GM12878 (cell line): ENCODE results near the gene TESMIN. TPM values are rescaled to one million over a fixed set of nuclear protein-coding genes. Genes with fewer than 3 reads are reported as not detected.

ENCODE experiments used
- ATAC-seq: fragments of 200-7000 bp; cut with Tn5 transposase; 3 replicates; pipeline ENCODE4 v1.9.1; 2020; ENCODE audit warnings: mild to moderate bottlenecking, moderate library complexity
- BruUV-seq: library from RNA; stranded (reverse); fragments of 400-500 nt; replicated peaks from 2 replicates; lab custom pipeline; 2021; lab: Mats Ljungman, UMichigan
- CTCF ChIA-PET: fragments of 300-600 bp; sonication (Branson Sonifier 250); formaldehyde crosslinking; extraction: SDS; loops from one replicate; lab custom pipeline; 2021; ENCODE audit warnings: inconsistent platforms; lab: Yijun Ruan, JAX
- POLR2A ChIA-PET: fragments of 350-600 bp; formaldehyde crosslinking; extraction: SDS; loops from one replicate; lab custom pipeline; 2021; ENCODE audit warnings: inconsistent platforms; lab: Charles Lee
- RAD21 ChIA-PET: fragments of 300-600 bp; sonication (Branson Sonifier 250); formaldehyde crosslinking; loops from one replicate; lab custom pipeline; 2023; ENCODE audit warnings: antibody characterized with exemption; ENCODE audit not compliant: unreplicated experiment; lab: Charles Lee
- SMC1A ChIA-PET: fragments of 300-600 bp; sonication (Branson Sonifier 250); formaldehyde crosslinking; loops from one replicate; lab custom pipeline; 2023; ENCODE audit not compliant: unreplicated experiment, uncharacterized antibody; lab: Charles Lee
- DNase-seq: peaks from one replicate; pipeline ENCODE4 v3.0.0-alpha.2; 2011; ENCODE audit warnings: low read depth, low spot score
- FAIRE-seq: peaks from 3 replicates; lab custom pipeline; 2011; peaks lifted over from hg19 to GRCh38; lab: Jason Lieb, UNC
- H2AFZ ChIP-seq: 2 replicates; pipeline ENCODE4 v1.6.0; 2011; ENCODE audit warnings: low read depth, low read length, control low read depth; ENCODE audit not compliant: control insufficient read depth
- H3K27ac ChIP-seq: 2 replicates; pipeline ENCODE4 v1.5.1; 2011; ENCODE audit warnings: control low read depth; ENCODE audit not compliant: control insufficient read depth, insufficient read depth
- H3K27me3 ChIP-seq, 2 experiments: replicated peaks in 1 of 2; 2 replicates each; pipeline versions ENCODE4 v1.6.0 to v1.6.1; 2011; ENCODE audit warnings: low read length in 1 of 2; ENCODE audit not compliant: control insufficient read depth in 2 of 2, insufficient read depth in 2 of 2
- H3K36me3 ChIP-seq, 2 experiments: 2 replicates each; pipeline ENCODE4 v1.5.1; 2011; ENCODE audit warnings: low read length in 1 of 2; ENCODE audit not compliant: control insufficient read depth in 2 of 2, insufficient read depth in 2 of 2
- H3K4me1 ChIP-seq: 2 replicates; pipeline ENCODE4 v1.6.1; 2011; ENCODE audit warnings: mild to moderate bottlenecking, low read length, moderate library complexity, mixed read lengths; ENCODE audit not compliant: control insufficient read depth, insufficient read depth
- H3K4me2 ChIP-seq: 2 replicates; pipeline ENCODE4 v1.6.0; 2011; ENCODE audit warnings: control low read depth; ENCODE audit not compliant: control insufficient read depth, insufficient read depth
- H3K4me3 ChIP-seq: fragments of 200-600 bp; sonication (generic); 2 replicates; pipeline ENCODE4 v1.5.1; 2016
- H3K79me2 ChIP-seq: 2 replicates; pipeline ENCODE4 v1.6.0; 2011; ENCODE audit warnings: low read length; ENCODE audit not compliant: control insufficient read depth, insufficient read depth
- H3K9ac ChIP-seq: 2 replicates; pipeline ENCODE4 v1.8.0; 2011; ENCODE audit warnings: low read length, control low read depth, mixed read lengths; ENCODE audit not compliant: control insufficient read depth, insufficient read depth
- H3K9me3 ChIP-seq: replicated peaks from 3 replicates; pipeline ENCODE4 v1.5.1; 2011; ENCODE audit warnings: mild to moderate bottlenecking, low read length; ENCODE audit not compliant: control insufficient read depth, insufficient read depth
- H4K20me1 ChIP-seq: 2 replicates; pipeline ENCODE4 v1.6.0; 2011; ENCODE audit not compliant: control insufficient read depth, insufficient read depth
- BACH1 ChIP-seq: fragments of 450-650 bp; IDR thresholded peaks from 2 replicates; pipeline ENCODE4 v1.6.1; 2017; ENCODE audit warnings: mild to moderate bottlenecking, borderline replicate concordance
- FOS ChIP-seq: IDR thresholded peaks from 3 replicates; pipeline ENCODE4 v1.6.1; 2011; ENCODE audit warnings: borderline replicate concordance; ENCODE audit not compliant: insufficient read length; ENCODE audit errors: extremely low read depth
- FOXK2 ChIP-seq: fragments of 450-650 bp; IDR thresholded peaks from 2 replicates; pipeline ENCODE4 v1.6.1; 2017; ENCODE audit warnings: mild to moderate bottlenecking, moderate library complexity
- KAT2A ChIP-seq: conservative IDR thresholded peaks from 2 replicates; pipeline ENCODE4 v1.6.1; 2011; ENCODE audit warnings: low read depth, low read length; ENCODE audit not compliant: control insufficient read depth
- MEF2A ChIP-seq: IDR thresholded peaks from 2 replicates; pipeline ENCODE4 v1.6.1; 2011; ENCODE audit warnings: low read depth, mild to moderate bottlenecking, low read length, moderate library complexity; ENCODE audit not compliant: insufficient read depth
- MYC ChIP-seq: IDR thresholded peaks from 2 replicates; pipeline ENCODE4 v1.6.1; 2011; ENCODE audit warnings: mild to moderate bottlenecking, low read length, moderate library complexity, inconsistent platforms; ENCODE audit not compliant: insufficient read depth, insufficient replicate concordance, insufficient read length, severe bottlenecking
- NR2C1 ChIP-seq: fragments of 450-650 bp; IDR thresholded peaks from 2 replicates; pipeline ENCODE4 v1.6.1; 2017; ENCODE audit warnings: antibody characterized with exemption, mild to moderate bottlenecking, moderate library complexity
- POLR2A ChIP-seq: IDR thresholded peaks from 2 replicates; pipeline ENCODE4 v1.6.1; 2011; ENCODE audit warnings: low read depth, mild to moderate bottlenecking, low read length
- YBX1 ChIP-seq: fragments of 450-650 bp; IDR thresholded peaks from 2 replicates; pipeline ENCODE4 v1.6.1; 2016; ENCODE audit warnings: antibody characterized with exemption
- WGBS: methylation state at CpG from one replicate; pipeline ENCODE4 v1.1.6; 2016; ENCODE audit warnings: low lambda C conversion rate; ENCODE audit not compliant: insufficient replicate concordance, insufficient coverage; ENCODE audit errors: missing lambda C conversion rate; 5-methylcytosine and 5-hydroxymethylcytosine counted together
- in situ Hi-C: fragments of 300-500 bp; cut with MboI; formaldehyde crosslinking; loops from 9 replicates; pipeline ENCODE4 v1.14.3; 2018; ENCODE audit warnings: mixed read lengths
- intact Hi-C: fragments of 100-400 bp; cut with micrococcal nuclease; formaldehyde crosslinking; loops from one replicate; pipeline ENCODE4 v1.14.2; 2022; ENCODE audit not compliant: unreplicated experiment
- polyA plus RNA-seq, 11 experiments: library from polyadenylated mRNA; depleted of rRNA in 4 of 11; unstranded in 6 of 11; stranded (reverse) in 5 of 11; fragments of >200 nt; fragmentation: Nextera tagmentation in 4 of 11; fragmentation: Illumina TruSeq in 1 of 11; extraction: Ambion mirVana in 4 of 11; extraction: Trizol in 1 of 11; gene quantifications; 1 replicate in 1 of 11; 2 replicates in 10 of 11; pipeline versions ENCODE4 v1.2.1 to v1.2.3, GENCODE V29; 2011 to 2016; ENCODE audit warnings: inconsistent platforms in 2 of 11, missing spikeins in 2 of 11, low read depth in 1 of 11
- total RNA-seq, 4 experiments: library from RNA; depleted of rRNA in 3 of 4; stranded (reverse); fragments of >200 nt in 3 of 4; fragmentation: Illumina TruSeq in 1 of 4; extraction: Trizol in 1 of 4; gene quantifications; 2 replicates each; pipeline versions ENCODE4 v1.2.1 to v1.2.3, GENCODE V29; 2013 to 2021

The TESMIN gene
- total and polyA plus RNA-seq, 10 of the 15 experiments (the other 5 are each of a cell fraction or from before 2014, with no cell fraction given) = 0.31 to 3.4 (median 1.2) TPM; not detected in 1

GRCh38 chr11:68690671-68691401, 60.5 kb downstream of the TESMIN start (continued):
- TF ChIP-seq POLR2A = no peak
- no peak for TF ChIP-seq MYC
- no peak for TF ChIP-seq YBX1

GRCh38 chr11:68689737-68690625, 61.3 kb downstream of the TESMIN start:
- in situ Hi-C loops (no loop called here), intact Hi-C loops (no loop called here)
- no peak for ATAC-seq
- WGBS = 36% methylated on average over 14 of the region's 14 CpGs
- ChIA-PET SMC1A (no interaction called here), CTCF (no interaction called here), RAD21 (no interaction called here), POLR2A (no interaction called here)
- H3K27ac ChIP-seq = no peak overlapping the region
- H3K27me3 ChIP-seq = peaks cover 8 to 14% of the 10 kb centered on the region in 2 experiments
- H3K9ac ChIP-seq = no peak overlapping the region
- no peaks in the 10 kb centered on the region for H3K36me3 ChIP-seq
- FAIRE-seq = no peak
- no peaks in the 10 kb centered on the region for H3K9me3 ChIP-seq
- no peak for TF ChIP-seq NR2C1
- TF ChIP-seq KAT2A = no peak
- TF ChIP-seq FOS = no peak
- TF ChIP-seq BACH1 = no peak
- TF ChIP-seq FOXK2 = no peak
- TF ChIP-seq MEF2A = no peak
- no peak for DNase-seq
- no peaks in the 10 kb centered on the region for H3K4me1 ChIP-seq
- BruUV-seq = no TSS peak
- no peaks in the 10 kb centered on the region for H4K20me1 ChIP-seq
- H3K79me2 ChIP-seq = no peaks in the 10 kb centered on the region
- no peak overlapping the region for H2AFZ ChIP-seq
- H3K4me2 ChIP-seq = no peak overlapping the region
- no peak overlapping the region for H3K4me3 ChIP-seq
